ENCODE measurements around the gene NR1D2. TPM values are rescaled to one million over a fixed set of nuclear protein-coding genes. Genes with fewer than 3 reads are reported as not detected.

NR1D2 gene
- 10 to 100 TPM; 19.6 to 52.4 (median 38.9) TPM for total RNA-seq

- peak; percentile 82 to 86 for ATAC-seq (ENCODE audit: low FRiP score in 2 of 2)
- Histone ChIP-seq H3K27me3 (no peaks in the 10 kb centered on the region), H3K27ac (peak within 1 kb of the TSS; percentile 90 to 100 (median 99)), H3K4me1 (peaks cover 21 to 38% (median 31%) of the 10 kb centered on the region in 4 donors), H3K9me3 (no peaks in the 10 kb centered on the region), H3K4me3 (peak within 1 kb of the TSS; percentile 74 to 95 (median 86)), H3K36me3 (no peaks in the 10 kb centered on the region)
- peak; percentile 85 to 96 for DNase-seq
- TF ChIP-seq POLR2A (IDR thresholded peaks at IDR 0.05) (peak in 3 of 4 donors; percentile 74 to 95 (median 89)), EP300 (IDR thresholded peaks at IDR 0.05) (peak in 1 of 4 donors; percentile 7), POLR2AphosphoS5 (IDR thresholded peaks at IDR 0.05) (peak; percentile 61 to 86)
- TF ChIP-seq, protein P1, sequence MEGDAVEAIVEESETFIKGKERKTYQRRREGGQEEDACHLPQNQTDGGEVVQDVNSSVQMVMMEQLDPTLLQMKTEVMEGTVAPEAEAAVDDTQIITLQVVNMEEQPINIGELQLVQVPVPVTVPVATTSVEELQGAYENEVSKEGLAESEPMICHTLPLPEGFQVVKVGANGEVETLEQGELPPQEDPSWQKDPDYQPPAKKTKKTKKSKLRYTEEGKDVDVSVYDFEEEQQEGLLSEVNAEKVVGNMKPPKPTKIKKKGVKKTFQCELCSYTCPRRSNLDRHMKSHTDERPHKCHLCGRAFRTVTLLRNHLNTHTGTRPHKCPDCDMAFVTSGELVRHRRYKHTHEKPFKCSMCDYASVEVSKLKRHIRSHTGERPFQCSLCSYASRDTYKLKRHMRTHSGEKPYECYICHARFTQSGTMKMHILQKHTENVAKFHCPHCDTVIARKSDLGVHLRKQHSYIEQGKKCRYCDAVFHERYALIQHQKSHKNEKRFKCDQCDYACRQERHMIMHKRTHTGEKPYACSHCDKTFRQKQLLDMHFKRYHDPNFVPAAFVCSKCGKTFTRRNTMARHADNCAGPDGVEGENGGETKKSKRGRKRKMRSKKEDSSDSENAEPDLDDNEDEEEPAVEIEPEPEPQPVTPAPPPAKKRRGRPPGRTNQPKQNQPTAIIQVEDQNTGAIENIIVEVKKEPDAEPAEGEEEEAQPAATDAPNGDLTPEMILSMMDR (IDR thresholded peaks at IDR 0.05) = peak in 5 of 6 experiments; percentile 6 to 41 (median 27)
- WGBS, 2 donors = 0 to 1% methylated on average over 32 to 36 of the region's 88 CpGs
Measured at GRCh38 chr3:23944861-23945662, at the start of gene NR1D2. TSS of gene NR1D2 (plus strand) at chr3:23945286. CDS start at chr3:23945579, 293 bp downstream.

DNA sequence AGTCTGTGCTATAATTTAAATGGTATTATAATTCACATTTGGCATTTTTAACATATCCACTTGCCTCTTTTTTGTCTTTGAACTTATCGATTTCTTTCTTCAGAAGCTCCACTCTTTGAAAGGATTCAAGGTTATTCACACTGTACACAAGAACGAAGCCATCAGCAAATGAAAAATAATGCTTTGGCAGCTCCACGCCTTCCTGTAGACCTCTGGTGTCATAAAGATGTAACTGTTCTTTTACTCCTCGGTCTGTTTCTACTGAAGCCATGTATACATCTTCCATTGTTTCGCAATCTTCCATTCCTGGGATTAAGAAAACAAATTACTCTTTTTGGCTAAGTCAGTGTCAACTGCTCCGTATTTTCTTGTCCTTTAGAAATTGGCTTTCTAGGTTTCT, 44.3 kb upstream of the NR1D2 start:
- no peak for ATAC-seq (ENCODE audit: low FRiP score in 2 of 2)
- 81 to 82% methylated on average over 6 of the region's 6 CpGs for WGBS, 2 donors

GRCh38 chr3:23904545-23904944, 40.5 kb upstream of the NR1D2 start:
- ATAC-seq (ENCODE audit: low FRiP score in 2 of 2) (no peak), DNase-seq (no peak)
- Histone ChIP-seq H3K4me1 (no peaks in the 10 kb centered on the region), H3K4me3 (no peak overlapping the region), H3K27ac (no peak overlapping the region), H3K9me3 (no peaks in the 10 kb centered on the region), H3K27me3 (no peaks in the 10 kb centered on the region), H3K36me3 (peaks cover 0 to 28% (median 15%) of the 10 kb centered on the region in 4 donors)
- no peak for TF ChIP-seq POLR2AphosphoS5 (IDR thresholded peaks at IDR 0.05)
- TF ChIP-seq, protein P1 (IDR thresholded peaks at IDR 0.05) = no peak
- no peak for TF ChIP-seq EP300 (IDR thresholded peaks at IDR 0.05)

More for the DNA sequence above, 44.3 kb upstream of the NR1D2 start:
- peaks cover 5 to 34% (median 16%) of the 10 kb centered on the region in 4 donors for H3K36me3 ChIP-seq
- no peak overlapping the region for H3K4me3 ChIP-seq
- no peak for DNase-seq
- H3K27me3 ChIP-seq = no peaks in the 10 kb centered on the region
- H3K4me1 ChIP-seq = no peaks in the 10 kb centered on the region
- no peak for TF ChIP-seq POLR2A (IDR thresholded peaks at IDR 0.05)
- no peak for TF ChIP-seq POLR2AphosphoS5 (IDR thresholded peaks at IDR 0.05)
- TF ChIP-seq, protein P1 (IDR thresholded peaks at IDR 0.05) = no peak
- TF ChIP-seq EP300 (IDR thresholded peaks at IDR 0.05) = no peak
- H3K27ac ChIP-seq = no peak overlapping the region
- H3K9me3 ChIP-seq = no peaks in the 10 kb centered on the region

- TF ChIP-seq, protein P1 (IDR thresholded peaks at IDR 0.05) = no peak
- no peak for TF ChIP-seq EP300 (IDR thresholded peaks at IDR 0.05)
- no peak for TF ChIP-seq POLR2A (IDR thresholded peaks at IDR 0.05)
- TF ChIP-seq POLR2AphosphoS5 (IDR thresholded peaks at IDR 0.05) = no peak
- 92 to 95% methylated on average over 7 of the region's 7 CpGs for WGBS, 2 donors
- H3K27me3 ChIP-seq = no peaks in the 10 kb centered on the region
- ATAC-seq (ENCODE audit: low FRiP score in 2 of 2) (no peak), DNase-seq (no peak)
- no peaks in the 10 kb centered on the region for H3K9me3 ChIP-seq
- H3K36me3 ChIP-seq = peaks cover 0 to 20% (median 6%) of the 10 kb centered on the region in 4 donors
- H3K4me1 ChIP-seq = peaks cover 0 to under 1% (median 0%) of the 10 kb centered on the region in 4 donors
- no peak overlapping the region for H3K4me3 ChIP-seq
- H3K27ac ChIP-seq = no peak overlapping the region
Measured at GRCh38 chr3:23909341-23909740, 35.7 kb upstream of the NR1D2 start.

Measured in upper lobe of left lung (tissue), 6 donors.